VCaP (cell line): ENCODE data around the gene IGFBP5.

ENCODE experiments used
- H3K27ac ChIP-seq: fragments of 450-650 bp; 2 replicates; pipeline ENCODE4 v1.5.1; 2017
- TF ChIP-seq, protein P1 (sequence below): fragments of 450-650 bp; conservative IDR thresholded peaks from 2 replicates; pipeline ENCODE4 v1.5.1; 2017; ENCODE audit warnings: mild to moderate bottlenecking, moderate library complexity

The IGFBP5 gene

GRCh38 chr2:216727346-216728122 lies 32.2 kb upstream of the IGFBP5 start:
- TF ChIP-seq, protein P1, sequence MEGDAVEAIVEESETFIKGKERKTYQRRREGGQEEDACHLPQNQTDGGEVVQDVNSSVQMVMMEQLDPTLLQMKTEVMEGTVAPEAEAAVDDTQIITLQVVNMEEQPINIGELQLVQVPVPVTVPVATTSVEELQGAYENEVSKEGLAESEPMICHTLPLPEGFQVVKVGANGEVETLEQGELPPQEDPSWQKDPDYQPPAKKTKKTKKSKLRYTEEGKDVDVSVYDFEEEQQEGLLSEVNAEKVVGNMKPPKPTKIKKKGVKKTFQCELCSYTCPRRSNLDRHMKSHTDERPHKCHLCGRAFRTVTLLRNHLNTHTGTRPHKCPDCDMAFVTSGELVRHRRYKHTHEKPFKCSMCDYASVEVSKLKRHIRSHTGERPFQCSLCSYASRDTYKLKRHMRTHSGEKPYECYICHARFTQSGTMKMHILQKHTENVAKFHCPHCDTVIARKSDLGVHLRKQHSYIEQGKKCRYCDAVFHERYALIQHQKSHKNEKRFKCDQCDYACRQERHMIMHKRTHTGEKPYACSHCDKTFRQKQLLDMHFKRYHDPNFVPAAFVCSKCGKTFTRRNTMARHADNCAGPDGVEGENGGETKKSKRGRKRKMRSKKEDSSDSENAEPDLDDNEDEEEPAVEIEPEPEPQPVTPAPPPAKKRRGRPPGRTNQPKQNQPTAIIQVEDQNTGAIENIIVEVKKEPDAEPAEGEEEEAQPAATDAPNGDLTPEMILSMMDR, result no peak

DNA sequence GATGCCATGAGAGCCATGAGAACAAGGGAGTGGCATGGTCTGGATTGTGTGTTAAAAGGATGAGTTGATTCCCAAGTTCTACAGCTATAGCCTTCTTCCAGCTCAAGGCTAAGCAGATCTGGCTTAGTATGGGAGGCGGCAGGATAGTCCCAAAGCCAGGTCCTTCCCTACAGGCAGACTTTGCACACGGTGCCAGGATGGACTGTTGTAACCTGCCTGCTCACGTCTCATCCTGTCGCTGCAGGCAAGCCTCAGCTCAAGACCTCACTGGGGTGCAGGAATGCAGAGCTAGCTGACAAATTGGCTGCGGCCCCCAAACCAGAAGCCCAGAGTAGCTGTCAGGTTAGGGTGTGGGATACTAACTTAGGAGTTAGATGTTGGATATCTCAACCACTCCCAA lies 28.8 kb upstream of the IGFBP5 start:
- no peak overlapping the region for H3K27ac ChIP-seq
- TF ChIP-seq, protein P1, result no peak

More at GRCh38 chr2:216727346-216728122, 32.2 kb upstream of the IGFBP5 start:
- no peak overlapping the region for H3K27ac ChIP-seq

GRCh38 chr2:216721141-216721540 lies 25.8 kb upstream of the IGFBP5 start:
- TF ChIP-seq, protein P1, result no peak
- H3K27ac ChIP-seq, result no peak overlapping the region

DNA sequence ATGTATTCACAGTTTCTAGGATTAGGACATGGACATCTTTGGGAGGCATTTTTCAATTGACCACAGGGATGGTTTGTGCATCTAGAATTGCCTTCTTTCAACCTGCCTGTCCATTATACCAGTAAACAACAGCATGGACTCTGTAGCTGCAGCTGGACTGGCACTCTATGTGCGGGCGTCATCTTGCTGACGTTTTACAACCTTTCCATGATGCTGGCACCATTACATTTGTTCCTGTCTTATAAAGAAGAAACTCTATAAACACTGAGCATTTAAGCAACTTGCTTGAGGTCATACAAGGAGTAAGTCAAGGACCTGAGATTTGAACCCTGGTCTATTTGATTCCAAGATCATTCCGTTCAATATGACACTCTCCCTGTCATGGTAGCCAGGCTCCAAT lies 25.4 kb upstream of the IGFBP5 start:
- no peak overlapping the region for H3K27ac ChIP-seq
- TF ChIP-seq, protein P1, result no peak

DNA sequence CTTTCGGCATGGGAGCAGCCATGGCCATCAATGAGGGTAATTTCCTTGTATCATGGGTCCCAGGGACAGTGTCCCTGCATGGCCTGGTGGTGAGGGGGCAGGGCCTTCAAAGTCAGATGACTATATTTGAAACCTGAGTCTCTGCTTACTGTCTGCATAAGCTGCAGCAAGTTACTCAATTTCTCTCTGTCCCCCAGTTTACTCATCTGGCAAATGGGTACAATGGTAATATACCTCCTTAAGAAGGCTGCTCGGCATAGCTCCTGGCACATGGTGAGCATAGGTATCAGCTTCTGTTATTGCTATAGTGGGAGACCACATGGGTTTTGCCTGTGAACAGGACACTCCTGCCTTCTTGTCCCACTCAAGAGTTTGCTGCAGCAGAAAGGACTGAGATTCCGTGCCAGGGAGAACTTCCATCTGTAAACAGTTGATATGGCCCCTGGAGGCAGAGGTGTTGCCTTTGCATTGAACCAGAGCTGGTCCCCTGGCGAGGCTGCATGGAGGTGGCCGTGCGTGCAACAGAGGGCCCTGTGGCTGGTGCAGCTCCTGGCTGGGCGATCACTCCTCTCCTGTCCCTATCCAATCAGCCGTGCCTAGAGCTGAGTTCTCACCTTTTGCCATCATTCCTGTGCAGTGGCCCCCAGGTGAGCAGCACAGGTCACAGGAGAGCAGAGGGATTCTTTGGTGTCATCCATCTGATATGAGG lies 22.7 kb upstream of the IGFBP5 start:
- H3K27ac ChIP-seq, result no peak overlapping the region
- TF ChIP-seq, protein P1, result no peak

DNA sequence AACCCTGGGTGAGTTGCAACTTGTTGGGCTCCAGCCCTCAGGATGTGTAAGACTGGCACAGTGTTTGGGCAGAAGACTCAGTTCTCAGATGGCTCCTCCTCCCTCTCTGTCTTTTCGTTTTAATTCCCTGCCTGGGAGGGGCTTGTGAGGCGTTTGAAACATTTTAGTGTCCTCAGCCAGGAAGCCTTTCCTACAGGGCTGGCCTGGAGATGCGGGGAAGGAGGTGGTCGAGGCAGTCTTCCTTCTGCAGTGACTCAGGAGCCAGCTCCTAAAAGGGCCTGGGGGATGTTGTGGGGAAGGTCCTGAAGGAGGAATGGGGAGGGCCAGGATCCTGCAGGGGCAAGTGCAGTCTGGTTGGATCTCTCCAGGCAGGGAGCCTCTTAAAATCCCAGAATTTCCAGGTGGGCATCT lies 22.1 kb upstream of the IGFBP5 start:
- H3K27ac ChIP-seq, result no peak overlapping the region
- TF ChIP-seq, protein P1, result no peak

- H3K27ac ChIP-seq, result no peak overlapping the region
- TF ChIP-seq, protein P1, result no peak
These were observed 20.8 kb upstream of the IGFBP5 start for GRCh38 chr2:216716109-216716508.
